GM23248 (cell line): ENCODE data around the gene PLEKHB2. TPM values are rescaled to one million over a fixed set of nuclear protein-coding genes. Genes with fewer than 3 reads are reported as not detected.

ENCODE experiments used
- DNase-seq: peaks from one replicate; pipeline ENCODE4 v3.0.0-alpha.2; 2015
- H2AFZ ChIP-seq: fragments of 200-600 bp; sonication (generic); 2 replicates; pipeline ENCODE4 v1.6.1; 2016; ENCODE audit warnings: antibody characterized with exemption
- H3F3A ChIP-seq: fragments of 200-600 bp; sonication (generic); 2 replicates; pipeline ENCODE4 v1.6.1; 2016; ENCODE audit warnings: mild to moderate bottlenecking, antibody characterized with exemption, mixed run types; ENCODE audit not compliant: insufficient read depth
- H3K27ac ChIP-seq: fragments of 200-600 bp; sonication (generic); 2 replicates; pipeline ENCODE4 v1.5.1; 2016; ENCODE audit warnings: mild to moderate bottlenecking
- H3K27me3 ChIP-seq: fragments of 200-600 bp; sonication (generic); replicated peaks from 2 replicates; pipeline ENCODE4 v1.6.1; 2016; ENCODE audit warnings: mild to moderate bottlenecking; ENCODE audit not compliant: insufficient read depth
- H3K36me3 ChIP-seq: fragments of 200-600 bp; sonication (generic); 2 replicates; pipeline ENCODE4 v1.6.1; 2016; ENCODE audit warnings: low read depth, mild to moderate bottlenecking
- H3K4me1 ChIP-seq: fragments of 200-600 bp; sonication (generic); 2 replicates; pipeline ENCODE4 v1.6.1; 2016; ENCODE audit warnings: mild to moderate bottlenecking; ENCODE audit not compliant: insufficient read depth
- H3K4me2 ChIP-seq: fragments of 200-600 bp; sonication (generic); one replicate; pipeline ENCODE4 v1.6.1; 2016; ENCODE audit warnings: mild to moderate bottlenecking; ENCODE audit not compliant: unreplicated experiment
- H3K4me3 ChIP-seq: fragments of 200-600 bp; sonication (generic); 2 replicates; pipeline ENCODE4 v1.5.1; 2016; ENCODE audit warnings: mild to moderate bottlenecking
- H3K79me2 ChIP-seq: fragments of 200-600 bp; sonication (generic); 2 replicates; pipeline ENCODE4 v1.6.1; 2016; ENCODE audit warnings: mild to moderate bottlenecking; ENCODE audit not compliant: insufficient read depth
- H3K9ac ChIP-seq: fragments of 200-600 bp; sonication (generic); 2 replicates; pipeline ENCODE4 v1.6.1; 2016; ENCODE audit warnings: mild to moderate bottlenecking
- H3K9me2 ChIP-seq: fragments of 200-600 bp; sonication (generic); 2 replicates; pipeline ENCODE4 v1.6.1; 2016; ENCODE audit warnings: mixed run types, mild to moderate bottlenecking, moderate library complexity; ENCODE audit not compliant: insufficient read depth
- H3K9me3 ChIP-seq: fragments of 200-600 bp; sonication (generic); one replicate; pipeline ENCODE4 v1.6.1; 2017; ENCODE audit warnings: low read depth
- H4K20me1 ChIP-seq: fragments of 200-600 bp; sonication (generic); 2 replicates; pipeline ENCODE4 v1.6.0; 2016; ENCODE audit not compliant: insufficient read depth
- EZH2 ChIP-seq: fragments of 200-600 bp; sonication (generic); IDR thresholded peaks from 2 replicates; pipeline ENCODE4 v1.6.1; 2018; ENCODE audit warnings: antibody characterized with exemption, mild to moderate bottlenecking; ENCODE audit not compliant: insufficient read depth, poor library complexity, severe bottlenecking
- EZH2phosphoT487 ChIP-seq: fragments of 200-600 bp; sonication (generic); IDR thresholded peaks from 2 replicates; pipeline ENCODE4 v1.6.1; 2018; ENCODE audit warnings: antibody characterized with exemption, moderate library complexity, mild to moderate bottlenecking, low read depth; ENCODE audit not compliant: insufficient read depth
- WGBS, 2 experiments: methylation state at CpG; one replicate each; pipeline ENCODE4 v1.1.6; 2015 to 2017; ENCODE audit warnings: low lambda C conversion rate in 2 of 2, low coverage in 1 of 2; ENCODE audit errors: missing lambda C conversion rate in 2 of 2; 5-methylcytosine and 5-hydroxymethylcytosine counted together
- in situ Hi-C: fragments of 300-500 bp; cut with MboI; formaldehyde crosslinking; loops from 2 replicates; pipeline ENCODE4 v1.15.0; 2020
- polyA plus RNA-seq: library from polyadenylated mRNA; unstranded; fragments of >200 nt; fragmentation: Nextera tagmentation; extraction: Ambion mirVana; gene quantifications from 2 replicates; pipeline ENCODE4 v1.2.1, GENCODE V29; 2016
- total RNA-seq: library from RNA; depleted of rRNA; stranded (reverse); fragments of >200 nt; shearing (Covaris generic); gene quantifications from 2 replicates; pipeline ENCODE4 v1.2.3, GENCODE V29; 2014

Gene PLEKHB2
- total and polyA plus RNA-seq, 2 experiments from 2014 or later = 71.7 to 94.7 TPM

DNA sequence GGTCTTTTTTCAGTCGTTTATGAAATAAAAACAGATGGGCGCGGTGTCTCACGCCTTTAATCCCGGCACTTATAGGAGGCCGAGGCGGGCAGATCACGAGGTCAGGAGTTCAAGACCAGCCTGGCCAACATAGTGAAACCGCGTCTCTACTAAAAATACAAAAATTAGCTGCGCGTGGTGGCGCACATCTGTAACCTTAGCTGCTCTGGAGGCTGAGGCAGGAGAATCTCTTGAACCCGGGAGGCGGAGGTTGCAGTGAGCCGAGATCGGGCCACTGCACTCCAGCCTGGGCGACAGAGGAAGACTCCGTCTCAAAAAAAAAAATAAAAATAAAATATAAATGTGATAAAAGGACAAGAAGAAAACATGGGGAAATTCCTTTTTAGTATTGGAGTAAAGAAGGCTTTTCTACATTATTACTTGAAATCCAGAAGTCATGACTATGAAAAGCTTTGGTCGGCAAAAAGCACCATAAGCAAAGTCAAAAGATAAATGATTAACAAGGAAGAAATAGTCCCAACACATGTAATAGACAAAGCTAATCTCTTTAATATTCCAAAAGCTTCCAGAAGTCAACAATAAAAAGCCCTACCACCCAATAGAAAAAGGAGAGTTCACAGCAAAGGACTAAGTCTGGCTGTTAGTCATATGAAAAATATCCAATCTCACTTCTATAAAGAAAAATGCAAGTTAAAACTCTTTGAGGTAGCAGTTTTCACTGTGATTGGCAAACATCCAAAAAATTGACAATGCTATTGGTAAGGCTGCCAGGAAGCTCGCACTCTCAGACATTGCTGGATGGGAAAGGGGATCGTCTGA, 10.5 kb upstream of the PLEKHB2 start:
- peak overlapping the region; percentile 98 for H2AFZ ChIP-seq
- peak overlapping the region; percentile 80 for H3K4me2 ChIP-seq
- WGBS, 2 experiments = 44 to 49% methylated on average over 22 of the region's 22 CpGs
- H3K36me3 ChIP-seq = no peaks in the 10 kb centered on the region
- H3F3A ChIP-seq = peaks cover 10% of the 10 kb centered on the region; the same call in 1 of the 2 replicates
- no peak for TF ChIP-seq EZH2phosphoT487
- no peak for TF ChIP-seq EZH2
- H3K27ac ChIP-seq = no peak overlapping the region
- peak; percentile 31 for DNase-seq
- no peaks in the 10 kb centered on the region for H3K27me3 ChIP-seq
- H3K4me1 ChIP-seq = no peaks in the 10 kb centered on the region; the same call in 1 of the 2 replicates
- peak overlapping the region; percentile 95 for H3K9ac ChIP-seq
- in situ Hi-C loops = no loop called here
- H4K20me1 ChIP-seq = no peaks in the 10 kb centered on the region
- no peaks in the 10 kb centered on the region for H3K9me2 ChIP-seq
- peak overlapping the region; percentile 87 for H3K4me3 ChIP-seq
- H3K79me2 ChIP-seq = peaks cover 32% of the 10 kb centered on the region
- no peaks in the 10 kb centered on the region for H3K9me3 ChIP-seq

GRCh38 chr2:131103165-131103564, 2.0 kb upstream of the PLEKHB2 start:
- H3K4me3 ChIP-seq = no peak overlapping the region
- H3K27me3 ChIP-seq = no peaks in the 10 kb centered on the region
- H3F3A ChIP-seq = peaks cover 28% of the 10 kb centered on the region
- peaks cover 20% of the 10 kb centered on the region for H3K4me1 ChIP-seq
- no peak overlapping the region for H3K27ac ChIP-seq
- no peak overlapping the region for H3K9ac ChIP-seq
- no peak for DNase-seq
- no peaks in the 10 kb centered on the region for H3K36me3 ChIP-seq
- no peak for TF ChIP-seq EZH2phosphoT487
- in situ Hi-C loops = no loop called here
- H3K79me2 ChIP-seq = peaks cover 30% of the 10 kb centered on the region
- H3K9me2 ChIP-seq = no peaks in the 10 kb centered on the region
- no peak overlapping the region for H3K4me2 ChIP-seq
- H2AFZ ChIP-seq = 0 out of 2 replicates have a peak overlapping the region, but pooled peaks have one; percentile 18
- H3K9me3 ChIP-seq = no peaks in the 10 kb centered on the region
- H4K20me1 ChIP-seq = no peaks in the 10 kb centered on the region
- WGBS, 2 experiments = 96 to 97% methylated on average over 2 of the region's 2 CpGs

DNA sequence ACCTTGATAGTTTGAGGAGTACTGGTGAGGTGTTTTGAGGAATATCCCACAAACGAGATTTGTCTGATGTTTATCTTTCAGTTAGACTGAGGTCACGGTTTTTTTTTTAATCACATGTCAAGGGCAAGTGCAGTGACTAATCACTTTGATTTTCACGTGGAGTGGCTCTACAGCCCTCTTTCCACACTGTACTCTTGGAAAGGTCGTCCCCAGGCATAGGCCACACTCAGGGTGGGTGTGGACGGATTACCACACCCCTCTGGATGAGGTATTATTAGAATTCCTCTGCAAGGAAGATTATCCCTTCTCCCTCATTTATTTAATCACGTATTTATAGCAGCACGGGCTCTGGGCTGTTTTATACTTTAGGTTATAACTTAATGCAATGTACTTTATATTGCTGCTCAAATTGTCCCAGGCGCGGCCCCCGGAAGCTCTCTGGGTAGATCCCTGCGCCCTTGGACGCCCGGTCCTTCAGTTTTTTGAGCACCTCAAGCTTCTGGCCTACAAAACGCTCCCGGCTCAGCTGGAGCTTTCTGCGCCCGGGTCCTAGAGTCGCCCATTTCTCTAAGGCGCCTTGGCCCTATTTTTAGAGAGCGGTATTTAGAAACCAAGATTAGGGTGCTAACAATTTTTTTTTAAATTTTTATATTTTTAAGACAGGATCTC, 515 bp upstream of the PLEKHB2 start:
- peak overlapping the region; percentile 92 for H3K27ac ChIP-seq
- no peaks in the 10 kb centered on the region for H3K36me3 ChIP-seq
- H2AFZ ChIP-seq = peak overlapping the region; percentile 86
- H3K9me3 ChIP-seq = no peaks in the 10 kb centered on the region
- H3K9me2 ChIP-seq = no peaks in the 10 kb centered on the region
- H3K4me2 ChIP-seq = peak overlapping the region; percentile 88
- H3K4me1 ChIP-seq = peaks cover 20% of the 10 kb centered on the region
- peaks cover 28% of the 10 kb centered on the region for H3F3A ChIP-seq
- H4K20me1 ChIP-seq = no peaks in the 10 kb centered on the region
- TF ChIP-seq EZH2phosphoT487 (no peak), EZH2 (no peak)
- H3K4me3 ChIP-seq = peak overlapping the region; percentile 87
- in situ Hi-C loops = no loop called here
- peak; percentile 89 for DNase-seq
- H3K27me3 ChIP-seq = no peaks in the 10 kb centered on the region
- H3K79me2 ChIP-seq = peaks cover 45% of the 10 kb centered on the region
- WGBS, 2 experiments = 1% methylated on average over 20 of the region's 20 CpGs
- peak overlapping the region; percentile 88 for H3K9ac ChIP-seq

DNA sequence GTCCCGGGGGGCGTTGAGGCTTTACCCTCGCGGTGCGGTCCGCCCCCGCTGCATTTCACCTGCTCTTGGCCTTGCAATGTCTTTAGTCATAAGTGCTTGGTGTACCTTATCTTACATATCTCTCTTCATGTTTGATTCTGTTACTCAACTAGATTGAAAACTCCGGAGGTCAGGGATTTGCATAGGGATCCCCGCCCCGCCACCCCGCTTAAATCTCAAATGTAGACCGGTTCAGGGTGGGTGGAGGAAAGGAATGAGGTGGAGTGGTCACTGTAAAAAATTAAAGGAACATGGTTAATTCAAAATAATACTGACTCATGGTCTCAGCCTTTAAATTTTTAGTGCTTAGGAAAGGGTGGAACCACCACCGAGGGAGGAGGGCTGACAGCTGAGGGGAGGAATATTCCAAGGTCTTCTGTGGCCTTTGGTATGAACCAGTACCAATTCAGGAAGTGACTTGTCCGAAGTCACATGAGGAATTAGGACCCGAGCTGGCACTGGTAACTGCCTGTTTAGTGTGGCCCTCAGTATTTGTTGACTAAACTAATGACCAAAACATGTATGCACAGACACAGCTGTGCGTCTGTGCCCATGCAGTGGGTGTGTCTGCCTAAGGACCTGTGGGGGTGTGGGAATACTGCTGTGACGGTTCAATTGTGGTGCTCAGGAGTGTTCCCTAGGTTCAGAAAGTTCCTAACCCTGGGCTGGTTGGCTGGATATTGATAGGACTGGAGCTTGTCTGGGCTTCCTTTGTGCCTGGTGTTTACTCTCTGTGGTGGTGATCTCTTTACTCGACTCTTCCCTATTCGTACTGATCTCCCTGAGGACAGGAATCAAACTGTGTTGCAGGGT, 1.0 kb downstream of the PLEKHB2 start:
- Histone ChIP-seq H3K27me3 (no peaks in the 10 kb centered on the region), H2AFZ (peak overlapping the region; percentile 86), H3K36me3 (no peaks in the 10 kb centered on the region), H3K9me3 (no peaks in the 10 kb centered on the region), H3K4me1 (peaks cover 20% of the 10 kb centered on the region), H3K4me2 (peak overlapping the region; percentile 88), H3F3A (peaks cover 28% of the 10 kb centered on the region), H3K79me2 (peaks cover 60% of the 10 kb centered on the region), H3K9me2 (no peaks in the 10 kb centered on the region), H3K9ac (peak overlapping the region; percentile 88), H4K20me1 (no peaks in the 10 kb centered on the region), H3K27ac (peak overlapping the region; percentile 92), H3K4me3 (peak overlapping the region; percentile 87)
- peak; percentile 84 for DNase-seq
- in situ Hi-C loops = no loop called here
- WGBS, 2 experiments = 4% methylated on average over 19 of the region's 19 CpGs
- TF ChIP-seq EZH2phosphoT487 = no peak
- TF ChIP-seq EZH2 = no peak
